ENCODE measurements around the gene TBL1XR1. TPM values are rescaled to one million over a fixed set of nuclear protein-coding genes. Genes with fewer than 3 reads are reported as not detected.

The TBL1XR1 gene
- total RNA-seq, 1 donor from 2014 or later: 275 TPM

GRCh38 chr3:177093966-177094365 is 103.3 kb downstream of the TBL1XR1 start:
- Histone ChIP-seq H3K9me3 (ENCODE audit: low read depth) (peaks cover 18% of the 10 kb centered on the region), H3K27ac (no peak overlapping the region), H3K36me3 (peaks cover 17% of the 10 kb centered on the region), H3K79me2 (ENCODE audit: low read depth) (peaks cover 100% of the 10 kb centered on the region), H4K20me1 (ENCODE audit: low read depth) (peaks cover 25% of the 10 kb centered on the region), H3K9ac (no peak overlapping the region), H3K4me1 (peaks cover 13% of the 10 kb centered on the region), H3K27me3 (no peaks in the 10 kb centered on the region), H3K4me3 (no peak overlapping the region), H3F3A (ENCODE audit: low read depth) (peaks cover 31% of the 10 kb centered on the region), H3K4me2 (no peak overlapping the region), H2AFZ (replicated peaks) (no peak overlapping the region)
- H3K4me1 Mint-ChIP-seq: no peaks in the 10 kb centered on the region
- no peak for TF ChIP-seq EZH2phosphoT487 (IDR thresholded peaks at IDR 0.05)
- TF ChIP-seq CTCF (IDR thresholded peaks at IDR 0.05): no peak
- TF ChIP-seq EZH2 (IDR thresholded peaks at IDR 0.05): no peak
- H3K36me3 Mint-ChIP-seq: peaks cover 74% of the 10 kb centered on the region
- no peak overlapping the region for H3K4me3 Mint-ChIP-seq
- H3K27ac Mint-ChIP-seq: no peak overlapping the region
- peaks cover 75% of the 10 kb centered on the region for H3K9me3 Mint-ChIP-seq
- DNase-seq (ENCODE audit: low spot score): no peak
- no peaks in the 10 kb centered on the region for H3K27me3 Mint-ChIP-seq (ENCODE audit: insufficient read depth, low read depth)

- H3K4me1 Mint-ChIP-seq: no peaks in the 10 kb centered on the region
- H3K27me3 ChIP-seq: no peaks in the 10 kb centered on the region
- DNase-seq (ENCODE audit: low spot score): no peak
- H3K9me3 ChIP-seq (ENCODE audit: low read depth): peaks cover 16% of the 10 kb centered on the region
- peaks cover 78% of the 10 kb centered on the region for H3K9me3 Mint-ChIP-seq
- TF ChIP-seq EZH2phosphoT487 (IDR thresholded peaks at IDR 0.05) (no peak), EZH2 (IDR thresholded peaks at IDR 0.05) (no peak), CTCF (IDR thresholded peaks at IDR 0.05) (no peak)
- H3K36me3 Mint-ChIP-seq: peaks cover 76% of the 10 kb centered on the region
- peak overlapping the region; percentile 6 for H3K4me2 ChIP-seq
- no peak overlapping the region for H3K4me3 Mint-ChIP-seq
- H3K9ac ChIP-seq: no peak overlapping the region
- peak overlapping the region; percentile 9 for H3K27ac ChIP-seq
- H2AFZ ChIP-seq (replicated peaks): no peak overlapping the region
- peaks cover 21% of the 10 kb centered on the region for H3K4me1 ChIP-seq
- H3K79me2 ChIP-seq (ENCODE audit: low read depth): peaks cover 100% of the 10 kb centered on the region
- H3K27me3 Mint-ChIP-seq (ENCODE audit: insufficient read depth, low read depth): no peaks in the 10 kb centered on the region
- peaks cover 17% of the 10 kb centered on the region for H3K36me3 ChIP-seq
- no peak overlapping the region for H3K4me3 ChIP-seq
- H3F3A ChIP-seq (ENCODE audit: low read depth): peaks cover 19% of the 10 kb centered on the region
- peaks cover 48% of the 10 kb centered on the region for H4K20me1 ChIP-seq (ENCODE audit: low read depth)
- no peak overlapping the region for H3K27ac Mint-ChIP-seq
These were observed 107.4 kb downstream of the TBL1XR1 start for GRCh38 chr3:177089901-177090300.

- DNase-seq (ENCODE audit: low spot score): no peak
- H2AFZ ChIP-seq (replicated peaks): no peak overlapping the region
- H3F3A ChIP-seq (ENCODE audit: low read depth): peaks cover 19% of the 10 kb centered on the region
- no peaks in the 10 kb centered on the region for H3K27me3 Mint-ChIP-seq (ENCODE audit: insufficient read depth, low read depth)
- H3K27me3 ChIP-seq: no peaks in the 10 kb centered on the region
- H3K4me1 ChIP-seq: peaks cover 21% of the 10 kb centered on the region
- no peak overlapping the region for H3K9ac ChIP-seq
- H3K27ac ChIP-seq: peak overlapping the region; percentile 76
- H4K20me1 ChIP-seq (ENCODE audit: low read depth): peaks cover 48% of the 10 kb centered on the region
- peaks cover 100% of the 10 kb centered on the region for H3K79me2 ChIP-seq (ENCODE audit: low read depth)
- H3K4me1 Mint-ChIP-seq: no peaks in the 10 kb centered on the region
- peaks cover 9% of the 10 kb centered on the region for H3K9me3 ChIP-seq (ENCODE audit: low read depth)
- peak overlapping the region; percentile 6 for H3K4me2 ChIP-seq
- H3K36me3 Mint-ChIP-seq: peaks cover 76% of the 10 kb centered on the region
- TF ChIP-seq EZH2phosphoT487 (IDR thresholded peaks at IDR 0.05) (no peak), EZH2 (IDR thresholded peaks at IDR 0.05) (no peak), CTCF (IDR thresholded peaks at IDR 0.05) (no peak)
- peaks cover 79% of the 10 kb centered on the region for H3K9me3 Mint-ChIP-seq
- H3K4me3 Mint-ChIP-seq: no peak overlapping the region
- no peak overlapping the region for H3K27ac Mint-ChIP-seq
- H3K4me3 ChIP-seq: no peak overlapping the region
- peaks cover 9% of the 10 kb centered on the region for H3K36me3 ChIP-seq
These were observed 108.2 kb downstream of the TBL1XR1 start for GRCh38 chr3:177089110-177089509.

Measured in neural progenitor cell (in vitro differentiated cells).